H9 (cell line): ENCODE data around the gene EPHA4. TPM values are rescaled to one million over a fixed set of nuclear protein-coding genes. Genes with fewer than 3 reads are reported as not detected.

Experiments used
- DNase-seq: peaks from one replicate; pipeline ENCODE4 v3.0.0-alpha.2; 2017
- H2AFZ ChIP-seq: one replicate; pipeline ENCODE4 v1.6.1; 2013; ENCODE audit warnings: mild to moderate bottlenecking, low read length, control low read depth, moderate library complexity
- H2AK5ac ChIP-seq: 2 replicates; pipeline ENCODE4 v1.6.1; 2013; ENCODE audit warnings: low read length, control low read depth, mixed read lengths; ENCODE audit not compliant: insufficient read length
- H2BK120ac ChIP-seq: one replicate; pipeline ENCODE4 v1.6.1; 2013; ENCODE audit warnings: low read depth, mild to moderate bottlenecking, low read length, control low read depth, inconsistent platforms; ENCODE audit not compliant: poor library complexity, severe bottlenecking
- H2BK12ac ChIP-seq: 2 replicates; pipeline ENCODE4 v1.6.1; 2013; ENCODE audit warnings: low read length, control low read depth, mixed read lengths, low read depth; ENCODE audit not compliant: insufficient read length
- H2BK15ac ChIP-seq: 2 replicates; pipeline ENCODE4 v1.6.1; 2013; ENCODE audit warnings: low read depth, low read length, control low read depth
- H2BK20ac ChIP-seq: one replicate; pipeline ENCODE4 v1.6.1; 2013; ENCODE audit warnings: low read depth, mild to moderate bottlenecking, low read length, control low read depth, inconsistent platforms; ENCODE audit not compliant: poor library complexity, severe bottlenecking
- H2BK5ac ChIP-seq: 2 replicates; pipeline ENCODE4 v1.6.1; 2013; ENCODE audit warnings: low read length, control low read depth, mixed read lengths; ENCODE audit not compliant: insufficient read length
- H3K14ac ChIP-seq: 2 replicates; pipeline ENCODE4 v1.6.1; 2013; ENCODE audit warnings: low read length, control low read depth; ENCODE audit not compliant: insufficient read depth
- H3K18ac ChIP-seq: 2 replicates; pipeline ENCODE4 v1.6.1; 2013; ENCODE audit warnings: low read depth, mild to moderate bottlenecking, mixed read lengths, low read length, control low read depth; ENCODE audit not compliant: insufficient read length
- H3K23ac ChIP-seq: 2 replicates; pipeline ENCODE4 v1.6.1; 2013; ENCODE audit warnings: low read length, control low read depth, mixed read lengths, low read depth; ENCODE audit not compliant: insufficient read length
- H3K23me2 ChIP-seq: 2 replicates; pipeline ENCODE4 v1.6.1; 2013; ENCODE audit warnings: low read depth, mild to moderate bottlenecking, mixed read lengths, low read length, control low read depth; ENCODE audit not compliant: insufficient read length, poor library complexity, severe bottlenecking
- H3K27ac ChIP-seq: 2 replicates; pipeline ENCODE4 v1.5.1; 2013; ENCODE audit warnings: low read length, control low read depth, mixed read lengths, low read depth; ENCODE audit not compliant: insufficient read length
- H3K27me3 ChIP-seq: 2 replicates; pipeline ENCODE4 v1.6.1; 2013; ENCODE audit warnings: low read length, control low read depth, inconsistent platforms; ENCODE audit not compliant: insufficient read depth
- H3K4ac ChIP-seq: 2 replicates; pipeline ENCODE4 v1.6.1; 2013; ENCODE audit warnings: low read depth, mild to moderate bottlenecking, control low read depth, inconsistent platforms, low read length, moderate library complexity
- H3K4me1 ChIP-seq: 2 replicates; pipeline ENCODE4 v1.6.1; 2013; ENCODE audit warnings: low read length, control low read depth, inconsistent platforms; ENCODE audit not compliant: insufficient read depth
- H3K4me2 ChIP-seq: 2 replicates; pipeline ENCODE4 v1.6.1; 2013; ENCODE audit warnings: low read length, control low read depth, mixed read lengths; ENCODE audit not compliant: insufficient read length, insufficient read depth
- H3K56ac ChIP-seq: 2 replicates; pipeline ENCODE4 v1.6.1; 2013; ENCODE audit warnings: low read depth, mild to moderate bottlenecking, mixed read lengths, low read length, control low read depth; ENCODE audit not compliant: insufficient read length
- H3K79me1 ChIP-seq: 2 replicates; pipeline ENCODE4 v1.6.1; 2013; ENCODE audit warnings: low read depth, mild to moderate bottlenecking, moderate library complexity, low read length, control low read depth, inconsistent platforms; ENCODE audit not compliant: insufficient read depth, poor library complexity, severe bottlenecking
- H3K79me2 ChIP-seq: 2 replicates; pipeline ENCODE4 v1.6.1; 2013; ENCODE audit warnings: low read length, control low read depth, inconsistent platforms; ENCODE audit not compliant: insufficient read depth
- H3K9ac ChIP-seq: 2 replicates; pipeline ENCODE4 v1.6.1; 2013; ENCODE audit warnings: low read length, control low read depth, mixed read lengths; ENCODE audit not compliant: insufficient read length; ENCODE audit errors: extremely low read depth
- H3K9me3 ChIP-seq: one replicate; pipeline ENCODE4 v1.6.1; 2013; ENCODE audit warnings: low read depth, low read length, inconsistent platforms; ENCODE audit not compliant: control insufficient read depth
- H3T11ph ChIP-seq: one replicate; pipeline ENCODE4 v1.6.1; 2013; ENCODE audit warnings: mild to moderate bottlenecking, low read length, control low read depth, inconsistent platforms
- H4K20me1 ChIP-seq: one replicate; pipeline ENCODE4 v1.6.1; 2013; ENCODE audit not compliant: control insufficient read depth, insufficient read length, insufficient read depth
- H4K5ac ChIP-seq: 2 replicates; pipeline ENCODE4 v1.6.1; 2013; ENCODE audit warnings: low read depth, mild to moderate bottlenecking, mixed read lengths, low read length, control low read depth; ENCODE audit not compliant: insufficient read length
- H4K8ac ChIP-seq: replicated peaks from 2 replicates; pipeline ENCODE4 v1.6.1; 2013; ENCODE audit warnings: low read length, control low read depth, mixed read lengths, low read depth; ENCODE audit not compliant: insufficient read length
- H4K91ac ChIP-seq: 2 replicates; pipeline ENCODE4 v1.6.1; 2013; ENCODE audit warnings: low read depth, mild to moderate bottlenecking, moderate library complexity, mixed read lengths, low read length, control low read depth; ENCODE audit not compliant: insufficient read length
- H3K27ac Mint-ChIP-seq, 3 experiments: 2 replicates in 2 of 3; 3 replicates in 1 of 3; pipeline ENCODE4 v1.8.0; 2020 to 2021; ENCODE audit warnings: mixed read lengths in 3 of 3, mild to moderate bottlenecking in 1 of 3, moderate library complexity in 1 of 3
- H3K27me3 Mint-ChIP-seq: 2 replicates; pipeline ENCODE4 v1.8.0; 2021; ENCODE audit warnings: low read depth, mild to moderate bottlenecking, moderate library complexity, mixed read lengths
- H3K36me3 Mint-ChIP-seq, 3 experiments: 2 replicates in 2 of 3; 3 replicates in 1 of 3; pipeline ENCODE4 v1.8.0; 2020 to 2021; ENCODE audit warnings: low read depth in 3 of 3, mixed read lengths in 3 of 3; ENCODE audit not compliant: insufficient read depth in 1 of 3
- H3K4me1 Mint-ChIP-seq, 2 experiments: 2 replicates each; pipeline ENCODE4 v1.8.0; 2020; ENCODE audit warnings: mixed read lengths in 2 of 2
- H3K4me3 Mint-ChIP-seq, 2 experiments: 2 replicates in 1 of 2; 3 replicates in 1 of 2; pipeline ENCODE4 v1.8.0; 2020 to 2021; ENCODE audit warnings: mild to moderate bottlenecking in 2 of 2, mixed read lengths in 2 of 2, moderate library complexity in 1 of 2
- H3K9me3 Mint-ChIP-seq, 2 experiments: 2 replicates in 1 of 2; 3 replicates in 1 of 2; pipeline ENCODE4 v1.8.0; 2020; ENCODE audit warnings: mild to moderate bottlenecking in 2 of 2, mixed read lengths in 2 of 2, moderate library complexity in 1 of 2
- CTCF ChIP-seq: fragments of 200-600 bp; sonication (generic); conservative IDR thresholded peaks from 3 replicates; pipeline ENCODE4 v1.8.0; 2021; ENCODE audit warnings: antibody characterized with exemption, mild to moderate bottlenecking
- WGBS: extraction: QIAGEN DNeasy Blood & Tissue Kit; methylation state at CpG from one replicate; pipeline ENCODE4 v1.1.7; 2013; ENCODE audit warnings: missing lambda C conversion rate, low lambda C conversion rate, mixed read lengths; ENCODE audit not compliant: insufficient read length; ENCODE audit errors: extremely low coverage; 5-methylcytosine and 5-hydroxymethylcytosine counted together
- total RNA-seq: library from RNA; stranded (reverse); gene quantifications from 2 replicates; pipeline ENCODE4 v1.2.1, GENCODE V29; 2021

The EPHA4 gene
- total RNA-seq, 1 experiment from 2014 or later, result 25.1 TPM

- no peak overlapping the region for H4K8ac ChIP-seq
- H3T11ph ChIP-seq, result no peak overlapping the region
- no peak overlapping the region for H3K4me2 ChIP-seq
- no peaks in the 10 kb centered on the region for H3K79me1 ChIP-seq
- no peaks in the 10 kb centered on the region for H3K27me3 ChIP-seq
- no peaks in the 10 kb centered on the region for H3K23me2 ChIP-seq
- no peak overlapping the region for H3K56ac ChIP-seq
- H3K23ac ChIP-seq, result no peak overlapping the region
- H2BK12ac ChIP-seq, result no peak overlapping the region
- no CpG with 5 or more reads among the region's 4 CpGs for WGBS
- H2AK5ac ChIP-seq, result no peak overlapping the region
- TF ChIP-seq CTCF, result no peak
- H3K14ac ChIP-seq, result no peak overlapping the region
- no peak overlapping the region for H3K4ac ChIP-seq
- no peak overlapping the region for H2BK20ac ChIP-seq
- no peaks in the 10 kb centered on the region for H3K9me3 ChIP-seq
- no peak overlapping the region for H3K27ac ChIP-seq
- H4K91ac ChIP-seq, result no peak overlapping the region
- H3K9ac ChIP-seq, result no peak overlapping the region
- no peak overlapping the region for H2AFZ ChIP-seq
- no peak overlapping the region for H2BK5ac ChIP-seq
- no peaks in the 10 kb centered on the region for H4K20me1 ChIP-seq
- Mint-ChIP-seq H3K9me3 (peaks cover 3 to 5% of the 10 kb centered on the region in 2 experiments; a peak in 4 of 5 replicates), H3K27me3 (peaks cover 3% of the 10 kb centered on the region; the same call in 1 of the 2 replicates), H3K36me3 (no peaks in the 10 kb centered on the region; a peak in 1 of 7 replicates), H3K4me3 (no peak overlapping the region), H3K4me1 (no peaks in the 10 kb centered on the region), H3K27ac (no peak overlapping the region; a peak in 1 of 7 replicates)
- no peak overlapping the region for H2BK15ac ChIP-seq
- no peak overlapping the region for H3K18ac ChIP-seq
- H3K4me1 ChIP-seq, result no peaks in the 10 kb centered on the region
- H2BK120ac ChIP-seq, result no peak overlapping the region
- DNase-seq, result no peak
- H3K79me2 ChIP-seq, result no peaks in the 10 kb centered on the region
- H4K5ac ChIP-seq, result no peak overlapping the region
Measured at GRCh38 chr2:221400411-221400810, 171.7 kb downstream of the EPHA4 start.
